Transverse colon (tissue), 4 donors: ENCODE data around the gene ADIPOR2. TPM values are rescaled to one million over a fixed set of nuclear protein-coding genes. Genes with fewer than 3 reads are reported as not detected.

Experiments used
- DNase-seq: peaks from one replicate; pipeline ENCODE4 v3.0.0-alpha.2; 2019
- H3K27ac ChIP-seq, 4 donors: fragments of 200-600 bp; sonication (generic); 2 replicates each; pipeline ENCODE4 v1.5.1; 2016 to 2018; ENCODE audit warnings: inconsistent platforms in 4 of 4
- H3K27me3 ChIP-seq: fragments of 200-600 bp; sonication (generic); 2 replicates; pipeline ENCODE4 v1.5.1; 2017; ENCODE audit warnings: inconsistent platforms
- H3K36me3 ChIP-seq, 4 donors: fragments of 200-600 bp; sonication (generic); 2 replicates each; pipeline ENCODE4 v1.5.1; 2017 to 2019; ENCODE audit warnings: inconsistent platforms in 4 of 4
- H3K4me1 ChIP-seq, 4 donors: fragments of 200-600 bp; sonication (generic); 2 replicates each; pipeline ENCODE4 v1.5.1; 2017 to 2020; ENCODE audit warnings: inconsistent platforms in 4 of 4
- H3K4me3 ChIP-seq, 4 donors: fragments of 200-600 bp; sonication (generic); 1 replicate in 1 of 4; 2 replicates in 3 of 4; pipeline versions ENCODE4 v1.5.1 to v1.6.1; 2017 to 2019; ENCODE audit warnings: inconsistent platforms in 4 of 4
- H3K9me3 ChIP-seq, 2 donors: fragments of 200-600 bp; sonication (generic); 2 replicates each; pipeline ENCODE4 v1.5.1; 2017 to 2019; ENCODE audit warnings: inconsistent platforms in 2 of 2
- EP300 ChIP-seq: sonication (generic); formaldehyde crosslinking; IDR thresholded peaks from one replicate; pipeline ENCODE4 v1.6.1; 2017; ENCODE audit warnings: antibody characterized with exemption, low read depth
- POLR2A ChIP-seq: fragments of 450-650 bp; IDR thresholded peaks from one replicate; pipeline ENCODE4 v1.6.1; 2016; ENCODE audit warnings: antibody characterized with exemption, mild to moderate bottlenecking, moderate library complexity
- POLR2AphosphoS5 ChIP-seq, 3 donors: sonication (generic); formaldehyde crosslinking; IDR thresholded peaks; one replicate each; pipeline ENCODE4 v1.6.1; 2016; ENCODE audit warnings: antibody characterized with exemption in 3 of 3
- WGBS, 2 donors: methylation state at CpG; one replicate each; pipeline ENCODE4 v1.1.5; 2018; ENCODE audit warnings: low coverage in 1 of 2; 5-methylcytosine and 5-hydroxymethylcytosine counted together
- in situ Hi-C, 4 donors: fragments of 200-750 bp; cut with MboI; loops; one replicate each; pipeline versions ENCODE4 v1.15.0 to v1.15.1; 2017; ENCODE audit warnings: low sequenced_read_pairs in 3 of 4, low pct_ligation_motif_present in 1 of 4, low pct_unique_long_range_greater_than_20kb in 1 of 4
- intact Hi-C: fragments of 100-400 bp; cut with DNase I; formaldehyde crosslinking; loops from one replicate; pipeline ENCODE4 v1.15.1; 2023; ENCODE audit warnings: low total_unique reads
- total RNA-seq, 4 donors: library from RNA; depleted of rRNA; stranded (reverse); fragments of >200 nt; gene quantifications; one replicate each; pipeline ENCODE4 v1.1.0, GENCODE V29; 2016
- TF ChIP-seq, protein P1 (sequence below), 5 experiments: fragments of 200-600 bp in 3 of 5; fragments of 450-650 bp in 2 of 5; sonication (generic) in 3 of 5; IDR thresholded peaks; 1 replicate in 2 of 5; 2 replicates in 3 of 5; pipeline ENCODE4 v1.5.1; 2016 to 2017; ENCODE audit warnings: antibody characterized with exemption in 5 of 5, inconsistent platforms in 3 of 5, mild to moderate bottlenecking in 2 of 5, moderate library complexity in 1 of 5

The ADIPOR2 gene
- total RNA-seq, 4 donors from 2014 or later: 27.9 to 74.2 (median 52.1) TPM

DNA sequence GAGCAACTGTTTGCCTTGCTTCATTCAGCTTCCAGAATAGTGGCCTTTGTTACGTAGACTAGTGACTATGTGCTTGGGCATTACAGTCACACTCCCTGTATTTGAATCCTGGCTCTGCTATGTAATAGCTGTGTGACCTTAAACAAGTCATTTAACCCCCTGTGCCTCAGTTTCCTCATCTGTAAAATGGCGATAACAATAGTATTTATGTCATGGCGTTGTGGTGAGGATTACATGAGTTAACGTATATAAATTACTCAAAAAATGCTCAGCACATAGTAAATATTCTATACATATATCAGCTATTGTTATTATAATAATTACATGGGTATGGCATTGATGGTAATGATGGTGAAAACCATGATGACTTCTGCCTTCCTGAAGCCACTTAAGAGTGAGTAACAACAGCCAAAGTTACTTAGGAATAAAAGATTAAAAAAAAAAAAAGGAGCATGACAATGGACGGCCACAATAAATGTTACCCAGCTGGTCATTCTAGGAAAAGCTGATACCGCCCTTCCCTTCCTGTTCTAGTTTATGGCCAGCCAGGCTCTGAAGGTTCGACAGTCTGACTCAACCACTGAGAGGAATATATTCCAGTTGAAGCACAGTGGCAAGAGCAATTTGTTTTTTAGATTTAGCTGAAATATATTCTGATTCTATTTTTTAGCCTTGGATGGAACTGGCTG lies 9.9 kb upstream of the ADIPOR2 start:
- Histone ChIP-seq H3K27me3 (no peaks in the 10 kb centered on the region), H3K27ac (peak overlapping the region; percentile 26 to 82 (median 65)), H3K9me3 (no peaks in the 10 kb centered on the region), H3K4me1 (peaks cover 0 to 14% (median 8%) of the 10 kb centered on the region in 4 donors), H3K4me3 (no peak overlapping the region), H3K36me3 (no peaks in the 10 kb centered on the region)
- intact Hi-C loops (no loop called here), in situ Hi-C loops (no loop called here)
- 54 to 72% methylated on average over 7 of the region's 7 CpGs for WGBS, 2 donors
- peak; percentile 50 for DNase-seq
- TF ChIP-seq POLR2A (peak; percentile 21), EP300 (no peak), POLR2AphosphoS5 (IDR thresholded peaks at IDR 0.05) (peak in 1 of 3 donors; percentile 41)
- TF ChIP-seq, protein P1, sequence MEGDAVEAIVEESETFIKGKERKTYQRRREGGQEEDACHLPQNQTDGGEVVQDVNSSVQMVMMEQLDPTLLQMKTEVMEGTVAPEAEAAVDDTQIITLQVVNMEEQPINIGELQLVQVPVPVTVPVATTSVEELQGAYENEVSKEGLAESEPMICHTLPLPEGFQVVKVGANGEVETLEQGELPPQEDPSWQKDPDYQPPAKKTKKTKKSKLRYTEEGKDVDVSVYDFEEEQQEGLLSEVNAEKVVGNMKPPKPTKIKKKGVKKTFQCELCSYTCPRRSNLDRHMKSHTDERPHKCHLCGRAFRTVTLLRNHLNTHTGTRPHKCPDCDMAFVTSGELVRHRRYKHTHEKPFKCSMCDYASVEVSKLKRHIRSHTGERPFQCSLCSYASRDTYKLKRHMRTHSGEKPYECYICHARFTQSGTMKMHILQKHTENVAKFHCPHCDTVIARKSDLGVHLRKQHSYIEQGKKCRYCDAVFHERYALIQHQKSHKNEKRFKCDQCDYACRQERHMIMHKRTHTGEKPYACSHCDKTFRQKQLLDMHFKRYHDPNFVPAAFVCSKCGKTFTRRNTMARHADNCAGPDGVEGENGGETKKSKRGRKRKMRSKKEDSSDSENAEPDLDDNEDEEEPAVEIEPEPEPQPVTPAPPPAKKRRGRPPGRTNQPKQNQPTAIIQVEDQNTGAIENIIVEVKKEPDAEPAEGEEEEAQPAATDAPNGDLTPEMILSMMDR (IDR thresholded peaks at IDR 0.05): no peak

DNA sequence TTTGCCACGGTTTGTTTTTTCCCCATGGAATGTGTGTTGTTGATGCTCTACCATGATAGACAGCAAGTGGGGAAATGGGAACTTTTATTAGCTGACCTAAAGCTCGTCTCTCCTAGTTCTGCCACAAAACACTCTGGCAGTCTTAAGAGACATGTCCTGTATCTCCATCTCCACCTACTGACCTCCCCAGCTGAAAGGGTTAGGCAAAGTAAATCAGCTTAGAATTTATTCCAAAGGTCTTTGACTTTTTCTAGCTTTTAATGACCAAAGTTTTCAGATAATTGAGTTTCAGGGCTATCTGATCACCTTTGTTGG lies 9.4 kb upstream of the ADIPOR2 start:
- 14 to 27% methylated on average over 2 of the region's 2 CpGs for WGBS, 2 donors
- intact Hi-C loops (no loop called here), in situ Hi-C loops (no loop called here)
- Histone ChIP-seq H3K27me3 (no peaks in the 10 kb centered on the region), H3K4me3 (no peak overlapping the region), H3K36me3 (no peaks in the 10 kb centered on the region), H3K4me1 (peaks cover 0 to 14% (median 8%) of the 10 kb centered on the region in 4 donors), H3K27ac (peak overlapping the region; percentile 26 to 82 (median 65)), H3K9me3 (no peaks in the 10 kb centered on the region)
- DNase-seq: no peak
- TF ChIP-seq, protein P1 (IDR thresholded peaks at IDR 0.05): no peak
- no peak for TF ChIP-seq EP300

DNA sequence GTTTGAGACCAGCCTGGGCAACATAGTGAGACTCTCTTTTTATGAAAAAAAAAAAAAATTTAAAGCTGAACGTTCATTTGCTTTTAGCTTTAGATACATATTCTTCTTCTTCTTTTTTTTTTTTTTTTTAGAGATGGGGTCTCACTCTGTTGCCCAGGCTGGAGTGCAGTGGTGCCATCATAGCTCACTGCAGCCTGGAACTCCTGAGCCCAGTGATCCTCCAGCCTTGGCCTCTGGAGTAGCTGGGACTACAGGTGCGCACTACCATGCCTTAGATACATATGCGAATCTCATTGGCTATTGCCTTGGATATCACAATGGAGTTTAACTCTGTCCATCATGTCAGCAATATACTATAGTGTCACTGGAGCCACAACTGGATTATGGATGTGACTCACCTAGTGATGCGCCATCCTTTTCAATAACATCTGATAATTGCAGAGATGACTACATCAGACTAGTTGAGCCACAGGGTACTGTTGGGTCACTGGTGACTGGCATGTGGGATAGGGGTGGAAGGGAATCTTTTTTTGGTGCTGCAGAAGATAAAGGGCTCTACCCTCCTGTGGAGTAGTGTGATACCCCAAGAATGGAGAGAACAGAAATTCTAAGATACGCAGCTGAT lies 2.7 kb upstream of the ADIPOR2 start:
- no peak for DNase-seq
- Histone ChIP-seq H3K36me3 (no peaks in the 10 kb centered on the region), H3K27me3 (no peaks in the 10 kb centered on the region), H3K27ac (no peak overlapping the region), H3K9me3 (no peaks in the 10 kb centered on the region), H3K4me3 (no peak overlapping the region), H3K4me1 (peaks cover 0 to 26% (median 21%) of the 10 kb centered on the region in 4 donors)
- 91 to 94% methylated on average over 5 of the region's 5 CpGs for WGBS, 2 donors
- intact Hi-C loops (loop anchor here (1.0 kb wide), 1 partner anchor 17 kb away; no protein-coding TSS in a partner anchor), in situ Hi-C loops (no loop called here)
- no peak for TF ChIP-seq EP300
- TF ChIP-seq, protein P1 (IDR thresholded peaks at IDR 0.05): no peak
- TF ChIP-seq POLR2AphosphoS5 (IDR thresholded peaks at IDR 0.05): no peak
- TF ChIP-seq POLR2A: no peak

DNA sequence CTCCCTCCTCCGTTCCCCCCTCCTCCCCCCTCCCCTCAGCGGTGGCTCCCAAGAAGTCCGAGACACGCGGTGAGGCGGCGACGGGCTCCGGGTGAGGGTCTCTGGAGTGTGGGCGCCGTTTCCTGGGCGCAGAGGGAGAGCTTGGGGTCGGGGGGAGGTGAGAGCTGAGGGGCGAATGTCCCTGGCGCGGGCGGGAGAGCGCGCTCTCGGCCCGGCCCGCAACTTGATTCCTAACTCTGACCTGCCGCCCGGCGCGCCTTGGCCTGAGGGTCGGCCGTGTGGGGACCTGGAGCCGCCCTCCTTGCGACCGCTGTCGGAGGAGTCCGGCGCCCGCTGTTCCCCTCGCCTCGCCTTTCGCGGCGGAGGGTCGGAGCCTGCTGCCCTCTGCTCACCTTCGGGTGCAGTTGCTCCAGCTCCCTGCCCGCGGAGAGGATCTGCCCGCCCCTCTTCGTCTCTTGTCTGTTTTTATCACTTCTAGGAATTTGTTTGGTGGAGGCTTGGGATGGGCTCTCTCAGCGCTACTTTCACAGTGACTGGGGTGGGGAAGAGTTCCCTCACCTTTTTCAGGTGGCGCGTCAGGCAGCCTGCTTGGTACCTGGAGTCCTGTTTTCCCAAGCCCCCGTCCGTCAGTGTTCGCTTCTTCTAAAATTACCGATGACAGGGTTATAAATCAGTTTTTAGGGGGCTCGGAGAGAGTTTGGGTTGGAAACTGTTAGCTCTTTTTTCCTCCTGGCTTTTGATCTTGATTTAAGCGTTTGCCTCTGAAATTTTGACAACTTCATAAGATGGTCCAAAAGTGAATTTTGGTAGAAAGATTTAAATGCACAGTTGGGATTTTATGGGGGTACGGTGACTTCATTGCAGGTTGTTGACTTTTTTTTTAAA lies 495 bp downstream of the ADIPOR2 start:
- Histone ChIP-seq H3K4me1 (peaks cover 0 to 49% (median 21%) of the 10 kb centered on the region in 4 donors), H3K4me3 (peak overlapping the region; percentile 74 to 99 (median 84)), H3K27ac (peak overlapping the region; percentile 90 to 100 (median 96)), H3K27me3 (no peaks in the 10 kb centered on the region), H3K36me3 (no peaks in the 10 kb centered on the region), H3K9me3 (no peaks in the 10 kb centered on the region)
- no peak for TF ChIP-seq POLR2A
- TF ChIP-seq, protein P1 (IDR thresholded peaks at IDR 0.05): no peak
- peak in 1 of 3 donors; percentile 4 for TF ChIP-seq POLR2AphosphoS5 (IDR thresholded peaks at IDR 0.05)
- no peak for TF ChIP-seq EP300
- WGBS, 2 donors: 0 to 2% methylated on average over 8 to 51 of the region's 56 CpGs
- intact Hi-C loops: loop anchor here (10.0 kb wide), 1 partner anchor 63 kb away; no protein-coding TSS in a partner anchor
- in situ Hi-C loops: no loop called here
- peak; percentile 49 for DNase-seq
